Femur (tissue), 1 donor: Measurements from ENCODE around the gene CPEB1.
"Not testable (repeated sequence)": the region's sequence is repeated elsewhere in the genome, so short reads cannot be mapped to it uniquely, and the experiment has no call there.

Experiments used
- DNase-seq: peaks from one replicate; pipeline ENCODE4 v3.0.0-alpha.2; 2017

Gene CPEB1

DNA sequence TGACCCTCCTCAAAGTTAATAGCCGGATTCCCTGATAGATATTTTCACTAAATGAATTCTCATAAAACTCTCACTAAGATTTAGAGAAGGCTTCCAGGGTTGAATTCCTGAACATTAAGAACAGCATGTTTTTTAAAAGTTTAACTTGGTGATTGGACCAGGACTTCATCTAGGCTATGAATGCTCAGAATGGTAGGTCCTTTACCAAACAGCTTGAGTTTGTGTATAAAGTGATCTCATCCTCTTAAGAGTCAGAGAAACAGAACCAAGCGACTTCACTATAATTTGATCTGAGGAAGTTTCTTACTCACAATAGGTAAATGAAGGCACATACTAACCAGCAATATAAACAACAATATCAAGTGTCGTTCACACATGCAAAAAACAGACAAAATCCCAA is 143.1 kb downstream of the CPEB1 start:
- DNase-seq: not testable (repeated sequence)

DNA sequence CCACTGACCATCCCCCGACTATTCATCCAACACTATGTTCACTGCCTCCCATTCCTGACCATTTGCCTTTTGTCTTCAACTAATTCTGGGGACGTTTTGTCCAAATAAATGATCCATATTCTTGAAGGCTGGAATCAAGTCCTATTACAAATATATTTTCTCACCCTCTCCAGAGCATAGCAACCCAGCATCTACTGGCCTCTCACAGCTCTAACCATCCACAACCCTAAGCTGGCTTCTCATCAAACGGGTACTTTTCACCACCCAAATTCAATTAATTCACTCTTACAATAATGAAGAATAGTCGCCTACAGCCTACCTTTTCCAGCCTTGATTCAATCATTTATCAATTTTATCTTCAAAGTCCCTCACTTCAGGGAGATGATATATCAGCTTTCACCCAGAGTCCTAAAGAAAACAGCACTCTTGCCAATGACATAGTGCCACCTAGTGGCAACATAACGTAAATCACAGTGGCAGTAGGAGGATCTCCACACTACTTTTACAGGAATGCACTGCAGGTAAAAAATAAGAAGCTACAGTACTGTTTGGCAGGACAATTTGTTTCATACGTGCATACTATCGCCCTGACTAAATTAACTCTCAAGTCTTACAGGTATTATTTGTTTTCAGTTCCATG is 144.3 kb downstream of the CPEB1 start:
- DNase-seq: not testable (repeated sequence)

DNA sequence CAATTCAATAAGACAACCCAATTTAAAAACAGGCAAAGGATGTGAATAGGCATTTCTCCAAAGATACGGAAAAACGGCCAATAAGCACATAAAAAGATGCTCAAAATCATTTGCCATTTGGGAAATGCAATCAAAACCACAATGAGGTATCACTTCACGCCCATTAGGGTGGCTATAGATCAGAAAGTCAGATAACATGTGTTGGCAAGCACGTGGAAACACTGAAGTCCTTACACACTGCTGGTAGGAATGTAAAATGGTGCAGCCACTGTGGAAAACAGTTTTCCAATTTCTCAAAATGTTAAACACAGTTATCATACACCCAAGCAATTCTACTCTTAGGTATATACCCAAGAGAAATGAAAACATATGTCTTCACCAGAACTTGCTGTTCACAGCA is 146.4 kb downstream of the CPEB1 start:
- not testable (repeated sequence) for DNase-seq

DNA sequence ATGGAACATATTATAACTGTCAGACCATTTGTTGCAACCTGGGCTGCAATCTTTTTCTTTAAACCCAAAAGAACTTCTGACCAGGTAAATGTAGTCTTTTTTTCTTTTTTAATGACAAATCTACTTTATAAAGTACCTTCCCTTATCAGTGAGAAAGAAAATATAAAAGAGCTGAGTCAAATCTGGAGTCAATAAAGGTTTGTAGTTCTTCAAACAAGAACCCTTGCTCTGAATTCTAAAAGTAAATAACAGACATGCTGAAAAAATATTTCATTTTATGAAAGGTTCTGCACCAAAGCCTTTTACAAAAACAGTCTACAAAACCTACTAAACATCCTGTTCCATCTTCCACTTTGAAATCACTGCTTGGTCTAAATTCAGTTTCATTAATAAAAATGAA is 149.2 kb downstream of the CPEB1 start:
- DNase-seq: not testable (repeated sequence)
